GM12872 (cell line): Measurements from ENCODE around the gene INPP4A.

Source experiments
- TF ChIP-seq, protein P1 (sequence below): IDR thresholded peaks from 3 replicates; pipeline ENCODE4 v1.5.1; 2011; ENCODE audit warnings: low read depth, mild to moderate bottlenecking, low read length, moderate library complexity; ENCODE audit not compliant: insufficient read depth

INPP4A gene

DNA sequence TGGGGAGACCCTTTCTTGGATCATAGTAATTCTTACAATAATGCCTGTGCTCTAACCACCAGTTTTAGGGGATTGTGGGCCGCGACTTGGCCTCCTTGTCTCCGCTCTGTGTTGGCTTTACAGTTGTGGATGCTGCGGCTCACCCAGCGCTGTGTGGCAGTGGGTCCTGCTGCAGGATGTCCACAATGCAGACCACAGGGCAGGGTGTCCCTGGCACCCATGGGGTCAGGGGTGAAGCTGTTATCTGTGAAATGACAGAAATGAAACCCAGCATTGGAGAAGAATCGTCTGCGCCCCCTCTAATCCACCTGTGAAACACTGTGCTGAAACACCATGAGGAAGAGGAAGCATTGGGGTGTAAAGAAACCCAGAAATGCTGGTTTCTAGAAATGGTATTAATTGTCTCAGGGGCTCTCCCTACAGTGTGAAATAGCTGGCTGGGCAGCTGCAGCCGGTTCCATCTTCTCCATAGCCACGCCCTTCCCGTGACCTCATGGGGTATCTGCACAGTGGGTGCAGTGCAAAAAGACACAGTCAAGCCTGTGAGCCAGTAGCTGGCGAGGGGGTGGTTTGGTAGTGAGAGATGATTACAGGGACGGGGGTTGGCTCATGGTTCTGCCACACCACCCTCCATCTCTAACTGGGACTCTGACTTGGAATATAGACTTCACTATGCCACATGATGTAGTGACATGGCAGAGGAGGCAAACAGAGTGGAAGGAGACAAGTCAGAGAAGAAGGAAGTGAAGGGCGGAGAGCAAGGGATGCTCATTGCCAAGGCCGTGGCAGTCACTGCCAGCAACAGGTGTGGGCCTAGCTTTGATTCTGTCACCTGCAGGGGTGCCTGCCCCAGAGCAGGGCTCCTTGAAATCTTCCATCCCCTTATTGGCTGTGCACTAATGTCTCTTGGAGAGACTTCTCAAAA, 16.2 kb downstream of the INPP4A start:
- TF ChIP-seq, protein P1, sequence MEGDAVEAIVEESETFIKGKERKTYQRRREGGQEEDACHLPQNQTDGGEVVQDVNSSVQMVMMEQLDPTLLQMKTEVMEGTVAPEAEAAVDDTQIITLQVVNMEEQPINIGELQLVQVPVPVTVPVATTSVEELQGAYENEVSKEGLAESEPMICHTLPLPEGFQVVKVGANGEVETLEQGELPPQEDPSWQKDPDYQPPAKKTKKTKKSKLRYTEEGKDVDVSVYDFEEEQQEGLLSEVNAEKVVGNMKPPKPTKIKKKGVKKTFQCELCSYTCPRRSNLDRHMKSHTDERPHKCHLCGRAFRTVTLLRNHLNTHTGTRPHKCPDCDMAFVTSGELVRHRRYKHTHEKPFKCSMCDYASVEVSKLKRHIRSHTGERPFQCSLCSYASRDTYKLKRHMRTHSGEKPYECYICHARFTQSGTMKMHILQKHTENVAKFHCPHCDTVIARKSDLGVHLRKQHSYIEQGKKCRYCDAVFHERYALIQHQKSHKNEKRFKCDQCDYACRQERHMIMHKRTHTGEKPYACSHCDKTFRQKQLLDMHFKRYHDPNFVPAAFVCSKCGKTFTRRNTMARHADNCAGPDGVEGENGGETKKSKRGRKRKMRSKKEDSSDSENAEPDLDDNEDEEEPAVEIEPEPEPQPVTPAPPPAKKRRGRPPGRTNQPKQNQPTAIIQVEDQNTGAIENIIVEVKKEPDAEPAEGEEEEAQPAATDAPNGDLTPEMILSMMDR: no peak

DNA sequence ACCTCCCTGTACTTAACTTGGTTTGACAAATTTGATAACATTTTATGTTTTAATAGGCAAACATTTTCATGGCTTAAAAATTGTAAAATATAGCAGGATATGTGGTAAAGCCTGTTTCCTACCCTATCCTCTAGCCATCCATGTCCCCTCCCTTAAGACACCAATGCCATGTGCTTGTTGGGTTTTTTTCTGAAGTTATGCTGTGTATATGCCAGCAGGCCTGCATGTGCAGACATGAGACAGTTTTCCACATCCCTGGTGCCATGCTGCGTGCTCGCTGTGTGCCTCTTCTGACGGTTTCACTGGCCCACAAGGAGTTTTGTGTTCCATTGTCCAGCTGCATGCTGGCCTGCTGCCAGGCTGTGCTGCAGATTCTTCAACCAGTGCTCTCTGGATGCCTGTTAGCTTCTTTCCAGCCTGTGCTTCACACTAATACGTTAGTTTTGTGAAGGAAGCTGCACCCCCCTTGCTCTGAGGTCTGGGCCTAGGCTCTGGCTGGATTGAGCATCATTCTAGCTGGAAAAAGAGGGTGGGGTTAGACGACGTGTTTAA, 16.9 kb downstream of the INPP4A start:
- TF ChIP-seq, protein P1: no peak

DNA sequence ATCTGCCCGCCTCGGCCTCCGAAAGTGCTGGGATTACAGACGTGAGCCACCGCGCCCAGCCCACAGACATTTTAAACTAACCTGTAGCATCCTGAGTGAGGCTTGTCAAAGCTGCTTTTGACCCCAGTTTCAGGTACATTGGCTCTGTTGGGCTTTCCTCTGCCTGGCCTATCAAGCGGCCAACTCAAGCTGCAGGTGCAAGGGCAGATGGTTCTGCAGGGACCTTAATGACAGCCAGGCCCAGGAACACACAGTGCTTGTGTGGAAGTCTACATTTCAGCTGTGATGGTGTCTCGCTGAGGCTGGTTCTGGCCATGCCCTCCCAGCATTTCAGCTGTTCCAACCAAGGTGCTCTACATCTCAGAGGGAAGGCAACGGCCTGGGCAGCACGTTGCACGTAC, 18.4 kb downstream of the INPP4A start:
- TF ChIP-seq, protein P1: no peak

DNA sequence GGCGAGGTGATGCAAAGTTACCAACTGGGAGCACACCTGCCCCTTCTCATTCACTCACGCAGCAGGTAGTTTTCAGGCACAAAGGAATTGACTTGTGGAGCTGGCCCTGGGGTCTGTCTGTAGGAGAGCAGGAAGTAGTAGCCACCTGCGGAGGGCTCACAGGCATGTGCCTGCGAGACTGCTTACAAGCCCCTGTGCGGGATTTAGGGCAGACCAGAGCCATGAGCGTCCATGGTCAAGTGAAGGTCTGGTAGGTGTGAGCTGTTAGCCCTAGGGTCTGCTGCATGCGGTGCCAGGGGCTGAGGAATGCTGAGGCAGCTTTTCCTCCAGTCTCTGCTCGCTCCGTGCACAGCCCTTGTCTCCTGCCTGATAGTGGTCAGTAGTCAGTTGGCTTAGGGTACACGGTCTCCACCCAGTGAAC, 18.9 kb downstream of the INPP4A start:
- TF ChIP-seq, protein P1: no peak

DNA sequence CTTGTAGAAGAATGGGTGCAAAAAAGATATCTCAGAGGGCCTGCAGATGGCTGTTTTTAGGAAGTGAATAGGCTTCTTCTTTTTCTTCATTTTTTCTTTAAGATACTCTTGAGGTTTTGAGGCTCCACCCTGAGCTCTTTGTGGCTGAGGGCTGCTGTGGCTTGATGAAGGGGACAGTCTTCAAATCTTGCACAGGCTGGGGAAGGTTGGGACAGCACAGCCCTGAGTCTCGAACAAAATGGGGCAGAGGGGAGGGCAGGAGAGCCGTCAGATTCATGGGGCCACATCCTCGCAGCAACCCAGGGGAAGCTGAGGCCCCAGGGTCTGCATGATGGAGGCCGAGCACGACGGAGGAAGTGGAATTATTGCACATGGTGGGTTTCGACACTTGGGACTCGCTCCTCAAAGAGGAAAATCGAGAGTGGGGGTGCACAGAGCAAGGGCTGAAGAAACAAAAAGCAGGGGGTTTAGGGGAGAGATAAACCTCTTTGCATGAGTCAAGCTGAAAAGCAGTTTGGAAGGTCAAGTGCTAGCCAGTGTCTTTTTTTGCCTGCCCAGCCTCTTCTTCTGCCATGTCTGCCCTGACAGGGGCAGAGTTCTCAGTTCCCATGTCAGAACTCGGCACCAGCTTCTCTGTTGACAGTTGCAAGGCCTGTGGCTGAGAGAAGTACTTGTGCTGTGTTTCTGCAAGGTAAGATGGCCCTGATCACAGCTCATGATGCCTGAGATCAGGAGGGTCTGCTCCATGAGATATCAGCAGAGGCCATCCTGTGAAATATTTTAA, 19.5 kb downstream of the INPP4A start:
- TF ChIP-seq, protein P1: no peak

DNA sequence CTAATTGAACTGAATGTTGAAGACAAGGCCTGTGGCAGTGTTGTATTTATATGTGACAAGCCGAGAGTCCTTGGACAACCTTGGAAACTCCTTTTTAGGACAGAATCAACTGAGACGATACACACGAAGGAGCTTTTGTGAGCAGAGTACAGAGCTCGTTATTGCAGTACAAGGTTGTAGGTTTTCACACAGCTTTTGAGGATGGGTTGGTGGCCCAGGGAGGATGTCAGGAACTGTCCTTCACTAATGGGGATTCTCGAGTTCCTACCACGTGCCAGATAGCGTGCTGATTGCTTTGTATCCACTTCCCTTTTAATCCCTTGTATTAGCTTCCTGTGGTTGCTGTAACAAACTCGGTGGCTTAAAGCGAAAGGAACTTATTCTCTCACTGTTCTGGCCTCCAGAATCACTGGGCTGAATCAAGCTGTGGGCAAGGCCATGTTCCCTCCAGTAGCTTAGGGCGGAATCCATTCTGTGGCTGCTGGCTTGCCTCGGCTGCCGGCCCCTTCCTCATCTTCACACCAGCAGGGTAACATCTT, 20.2 kb downstream of the INPP4A start:
- TF ChIP-seq, protein P1: no peak
